CD4-positive, alpha-beta T cell (primary cell): ENCODE results near the gene FHOD3. TPM values are rescaled to one million over a fixed set of nuclear protein-coding genes. Genes with fewer than 3 reads are reported as not detected.

Source experiments
- ATAC-seq: fragments of 200-7000 bp; cut with Tn5 transposase; one replicate; pipeline ENCODE4 v1.10.0; 2022; ENCODE audit warnings: mild to moderate bottlenecking; ENCODE audit not compliant: poor library complexity
- CTCF ChIA-PET: fragments of 350-600 bp; sonication (Branson Sonifier 250); formaldehyde crosslinking; loops from one replicate; lab custom pipeline; 2021; ENCODE audit warnings: antibody characterized with exemption, inconsistent platforms; lab: Charles Lee
- POLR2A ChIA-PET: fragments of 350-600 bp; sonication (Branson Sonifier 250); formaldehyde crosslinking; loops from one replicate; lab custom pipeline; 2021; ENCODE audit warnings: antibody characterized with exemption, inconsistent platforms; lab: Charles Lee
- DNase-seq, 14 experiments: peaks; one replicate each; pipeline ENCODE4 v3.0.0-alpha.2; 2013 to 2020; ENCODE audit warnings: mixed read lengths in 2 of 14
- H3K27ac ChIP-seq, 2 donors: one replicate each; pipeline versions ENCODE4 v1.5.1 to v1.7.0; 2013; ENCODE audit warnings: low read length in 2 of 2, low read depth in 1 of 2, mild to moderate bottlenecking in 1 of 2
- H3K27me3 ChIP-seq, 2 experiments: 1 replicate in 1 of 2; 2 replicates in 1 of 2; pipeline versions ENCODE4 v1.6.1 to v1.7.0; 2013; ENCODE audit warnings: low read length in 2 of 2, control low read depth in 1 of 2, mild to moderate bottlenecking in 1 of 2, moderate library complexity in 1 of 2; ENCODE audit not compliant: insufficient read depth in 2 of 2, control insufficient read depth in 1 of 2
- H3K36me3 ChIP-seq: one replicate; pipeline ENCODE4 v1.6.1; 2013; ENCODE audit warnings: low read length, control low read depth; ENCODE audit not compliant: insufficient read depth
- H3K4me1 ChIP-seq: one replicate; pipeline ENCODE4 v1.6.1; 2013; ENCODE audit warnings: low read length, control low read depth; ENCODE audit not compliant: insufficient read depth
- H3K4me3 ChIP-seq: one replicate; pipeline ENCODE4 v1.5.1; 2013; ENCODE audit warnings: mild to moderate bottlenecking, low read length, moderate library complexity
- H3K9me3 ChIP-seq, 2 experiments: 1 replicate in 1 of 2; 2 replicates in 1 of 2; pipeline versions ENCODE4 v1.6.1 to v1.7.0; 2013; ENCODE audit warnings: low read length in 2 of 2, mild to moderate bottlenecking in 2 of 2, control low read depth in 1 of 2, moderate library complexity in 1 of 2; ENCODE audit not compliant: control insufficient read depth in 1 of 2, insufficient read depth in 1 of 2
- H3K27ac Mint-ChIP-seq: one replicate; pipeline ENCODE4 v1.8.0; 2020; ENCODE audit warnings: mixed read lengths
- H3K27me3 Mint-ChIP-seq: one replicate; pipeline ENCODE4 v1.8.0; 2021; ENCODE audit warnings: mixed read lengths
- H3K36me3 Mint-ChIP-seq: one replicate; pipeline ENCODE4 v1.8.0; 2021; ENCODE audit warnings: low read depth, mixed read lengths
- H3K4me1 Mint-ChIP-seq: one replicate; pipeline ENCODE4 v1.8.0; 2021; ENCODE audit warnings: low read depth, mixed read lengths
- H3K4me3 Mint-ChIP-seq: one replicate; pipeline ENCODE4 v1.8.0; 2020; ENCODE audit warnings: mild to moderate bottlenecking, mixed read lengths
- H3K9me3 Mint-ChIP-seq: one replicate; pipeline ENCODE4 v1.8.0; 2020; ENCODE audit warnings: mixed read lengths
- intact Hi-C, 2 experiments: fragments of 100-400 bp; cut with DNase I in 1 of 2; cut with micrococcal nuclease in 1 of 2; formaldehyde crosslinking; loops; one replicate each; pipeline versions ENCODE4 v1.15.1 to v1.9.0; 2023 to 2025; cut with DNase I, micrococcal nuclease
- total RNA-seq, 174 experiments: library from RNA in 2 of 174; stranded (reverse) in 2 of 174; gene quantifications; one replicate each; pipeline ENCODE4 v1.2.3 and lab custom pipeline; 2021 to 2026
- TF ChIP-seq, protein P1 (sequence below): fragments of 200-600 bp; IDR thresholded peaks from one replicate; pipeline ENCODE4 v1.8.0; 2022; ENCODE audit warnings: antibody characterized with exemption, mild to moderate bottlenecking

FHOD3 gene
- total RNA-seq, 2 experiments from 2014 or later, result not detected

- no peaks in the 10 kb centered on the region for H3K27me3 Mint-ChIP-seq
- H3K9me3 Mint-ChIP-seq, result no peaks in the 10 kb centered on the region
- no peak overlapping the region for H3K4me3 Mint-ChIP-seq
- Histone ChIP-seq H3K27ac (no peak overlapping the region), H3K9me3 (no peaks in the 10 kb centered on the region), H3K36me3 (no peaks in the 10 kb centered on the region), H3K4me1 (no peaks in the 10 kb centered on the region), H3K4me3 (no peak overlapping the region), H3K27me3 (peaks cover 0 to 2% of the 10 kb centered on the region in 2 experiments)
- H3K36me3 Mint-ChIP-seq, result no peaks in the 10 kb centered on the region
- ChIA-PET POLR2A (no interaction called here), CTCF (no interaction called here)
- TF ChIP-seq, protein P1, sequence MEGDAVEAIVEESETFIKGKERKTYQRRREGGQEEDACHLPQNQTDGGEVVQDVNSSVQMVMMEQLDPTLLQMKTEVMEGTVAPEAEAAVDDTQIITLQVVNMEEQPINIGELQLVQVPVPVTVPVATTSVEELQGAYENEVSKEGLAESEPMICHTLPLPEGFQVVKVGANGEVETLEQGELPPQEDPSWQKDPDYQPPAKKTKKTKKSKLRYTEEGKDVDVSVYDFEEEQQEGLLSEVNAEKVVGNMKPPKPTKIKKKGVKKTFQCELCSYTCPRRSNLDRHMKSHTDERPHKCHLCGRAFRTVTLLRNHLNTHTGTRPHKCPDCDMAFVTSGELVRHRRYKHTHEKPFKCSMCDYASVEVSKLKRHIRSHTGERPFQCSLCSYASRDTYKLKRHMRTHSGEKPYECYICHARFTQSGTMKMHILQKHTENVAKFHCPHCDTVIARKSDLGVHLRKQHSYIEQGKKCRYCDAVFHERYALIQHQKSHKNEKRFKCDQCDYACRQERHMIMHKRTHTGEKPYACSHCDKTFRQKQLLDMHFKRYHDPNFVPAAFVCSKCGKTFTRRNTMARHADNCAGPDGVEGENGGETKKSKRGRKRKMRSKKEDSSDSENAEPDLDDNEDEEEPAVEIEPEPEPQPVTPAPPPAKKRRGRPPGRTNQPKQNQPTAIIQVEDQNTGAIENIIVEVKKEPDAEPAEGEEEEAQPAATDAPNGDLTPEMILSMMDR, result no peak
- H3K27ac Mint-ChIP-seq, result no peak overlapping the region
- H3K4me1 Mint-ChIP-seq, result no peaks in the 10 kb centered on the region
- DNase-seq (no peak), ATAC-seq (no peak)
- intact Hi-C loops, result no loop called here
These were observed 161.7 kb downstream of the FHOD3 start for GRCh38 chr18:36459203-36459602.

GRCh38 chr18:36459786-36460185 lies 162.3 kb downstream of the FHOD3 start:
- intact Hi-C loops, result no loop called here
- H3K36me3 Mint-ChIP-seq, result no peaks in the 10 kb centered on the region
- peaks cover 0 to 2% of the 10 kb centered on the region in 2 experiments for H3K27me3 ChIP-seq
- no peaks in the 10 kb centered on the region for H3K9me3 ChIP-seq
- TF ChIP-seq, protein P1, result no peak
- no peaks in the 10 kb centered on the region for H3K36me3 ChIP-seq
- CTCF ChIA-PET, result no interaction called here
- H3K27ac ChIP-seq, result no peak overlapping the region
- H3K4me1 ChIP-seq, result no peaks in the 10 kb centered on the region
- H3K27ac Mint-ChIP-seq, result no peak overlapping the region
- no peaks in the 10 kb centered on the region for H3K27me3 Mint-ChIP-seq
- no peak overlapping the region for H3K4me3 Mint-ChIP-seq
- H3K9me3 Mint-ChIP-seq, result no peaks in the 10 kb centered on the region
- ATAC-seq (no peak), DNase-seq (no peak)
- H3K4me3 ChIP-seq, result no peak overlapping the region
- POLR2A ChIA-PET, result no interaction called here
- H3K4me1 Mint-ChIP-seq, result no peaks in the 10 kb centered on the region

GRCh38 chr18:36460324-36460850 lies 162.9 kb downstream of the FHOD3 start:
- DNase-seq (no peak), ATAC-seq (no peak)
- Histone ChIP-seq H3K9me3 (no peaks in the 10 kb centered on the region), H3K4me1 (no peaks in the 10 kb centered on the region), H3K27me3 (peaks cover 0 to 2% of the 10 kb centered on the region in 2 experiments), H3K27ac (no peak overlapping the region), H3K4me3 (no peak overlapping the region), H3K36me3 (no peaks in the 10 kb centered on the region)
- Mint-ChIP-seq H3K4me3 (no peak overlapping the region), H3K27ac (no peak overlapping the region), H3K27me3 (no peaks in the 10 kb centered on the region), H3K4me1 (no peaks in the 10 kb centered on the region), H3K9me3 (no peaks in the 10 kb centered on the region), H3K36me3 (no peaks in the 10 kb centered on the region)
- intact Hi-C loops, result no loop called here
- ChIA-PET CTCF (no interaction called here), POLR2A (no interaction called here)
- TF ChIP-seq, protein P1, result no peak
